HEK293T (cell line): ENCODE results near the gene L3HYPDH.

Experiments used
- BHLHE40 ChIP-seq: fragments of 450-650 bp; IDR thresholded peaks from 2 replicates; pipeline ENCODE4 v1.6.1; 2016; ENCODE audit warnings: mild to moderate bottlenecking, moderate library complexity, borderline replicate concordance
- ELF4 ChIP-seq: fragments of 450-650 bp; IDR thresholded peaks from 2 replicates; pipeline ENCODE4 v1.6.1; 2017; ENCODE audit warnings: antibody characterized with exemption
- FOXK2 ChIP-seq: fragments of 450-650 bp; IDR thresholded peaks from 2 replicates; pipeline ENCODE4 v1.6.1; 2016; ENCODE audit warnings: mild to moderate bottlenecking
- FOXM1 ChIP-seq: fragments of 450-650 bp; IDR thresholded peaks from 2 replicates; pipeline ENCODE4 v1.6.1; 2017; ENCODE audit warnings: mild to moderate bottlenecking, borderline replicate concordance
- NFRKB ChIP-seq: fragments of 450-650 bp; IDR thresholded peaks from 2 replicates; pipeline ENCODE4 v1.6.1; 2016; ENCODE audit warnings: mild to moderate bottlenecking, moderate library complexity
- SP1 ChIP-seq: fragments of 450-650 bp; IDR thresholded peaks from 2 replicates; pipeline ENCODE4 v1.6.1; 2017
- TARDBP ChIP-seq: fragments of 450-650 bp; IDR thresholded peaks from 2 replicates; pipeline ENCODE4 v1.6.1; 2016

DNA sequence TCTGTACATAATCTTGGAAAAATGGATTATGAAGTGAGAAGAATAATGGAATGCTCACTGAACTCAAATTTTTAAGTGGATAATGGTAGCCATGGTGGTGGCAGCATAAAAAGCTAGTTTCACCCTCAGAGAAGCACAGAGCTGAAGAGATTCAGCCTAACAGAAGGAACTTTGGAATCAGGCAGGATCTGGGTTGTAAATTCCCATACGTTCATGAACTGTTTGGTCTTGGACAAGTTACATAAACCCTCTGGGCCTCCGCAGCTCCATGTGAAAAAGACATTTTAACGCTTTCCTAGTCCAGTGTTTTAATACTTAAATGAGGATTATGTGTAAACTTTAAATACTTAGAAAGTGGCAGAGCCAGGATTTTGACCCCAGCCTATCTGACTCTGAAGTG is 26.8 kb upstream of the L3HYPDH start:
- TF ChIP-seq ELF4, result no peak
- TF ChIP-seq FOXK2, result no peak
- TF ChIP-seq FOXM1, result no peak
- TF ChIP-seq TARDBP, result no peak
- TF ChIP-seq NFRKB, result no peak
- TF ChIP-seq BHLHE40, result no peak
- TF ChIP-seq SP1, result no peak
